WTC11 (cell line): ENCODE data around the gene GRM8. TPM values are rescaled to one million over a fixed set of nuclear protein-coding genes. Genes with fewer than 3 reads are reported as not detected.

Experiments
- ATAC-seq: fragments of 200-7000 bp; cut with Tn5 transposase; 2 replicates; pipeline ENCODE4 v1.10.0; 2021; ENCODE audit warnings: mild to moderate bottlenecking, moderate library complexity
- CTCF ChIA-PET: fragments of 300-600 bp; sonication (Branson Sonifier 250); formaldehyde crosslinking; loops from one replicate; lab custom pipeline; 2021; ENCODE audit warnings: antibody characterized with exemption; lab: Charles Lee
- POLR2A ChIA-PET: fragments of 350-600 bp; sonication (Branson Sonifier 250); formaldehyde crosslinking; loops from one replicate; lab custom pipeline; 2021; ENCODE audit warnings: antibody characterized with exemption; lab: Charles Lee
- DNase-seq: peaks from one replicate; pipeline ENCODE4 v3.0.0; 2021; ENCODE audit warnings: low spot score
- H3K27ac Mint-ChIP-seq: 2 replicates; pipeline ENCODE4 v1.8.0; 2021; ENCODE audit warnings: mixed read lengths
- H3K27me3 Mint-ChIP-seq: 2 replicates; pipeline ENCODE4 v1.8.0; 2021; ENCODE audit warnings: low read depth, mild to moderate bottlenecking, moderate library complexity, mixed read lengths
- H3K36me3 Mint-ChIP-seq: 2 replicates; pipeline ENCODE4 v1.8.0; 2021; ENCODE audit warnings: mixed read lengths
- H3K4me1 Mint-ChIP-seq: 2 replicates; pipeline ENCODE4 v1.8.0; 2022; ENCODE audit warnings: mixed read lengths
- H3K4me3 Mint-ChIP-seq: 2 replicates; pipeline ENCODE4 v1.8.0; 2021; ENCODE audit warnings: mild to moderate bottlenecking, moderate library complexity, mixed read lengths
- H3K9me3 Mint-ChIP-seq: 2 replicates; pipeline ENCODE4 v1.8.0; 2021; ENCODE audit warnings: mixed read lengths
- ESRRA ChIP-seq: sonication (generic); formaldehyde crosslinking; IDR thresholded peaks from 2 replicates; pipeline ENCODE4 v1.8.1; 2022; ENCODE audit warnings: mild to moderate bottlenecking, missing genetic modification reagents, borderline replicate concordance
- GRHL2 ChIP-seq: fragments of 250-450 bp; sonication (Bioruptor Pico); IDR thresholded peaks from 2 replicates; pipeline ENCODE4 v1.8.0; 2022; ENCODE audit warnings: mild to moderate bottlenecking, moderate library complexity; ENCODE audit not compliant: insufficient replicate concordance, severe bottlenecking
- GTF2I ChIP-seq: fragments of 250-450 bp; sonication (Bioruptor Pico); conservative IDR thresholded peaks from 2 replicates; pipeline ENCODE4 v1.4.0; 2021; ENCODE audit warnings: mild to moderate bottlenecking
- HMGA2 ChIP-seq: fragments of 250-450 bp; sonication (Bioruptor Pico); IDR thresholded peaks from 2 replicates; pipeline ENCODE4 v1.4.0; 2021; ENCODE audit warnings: mild to moderate bottlenecking, moderate library complexity
- IRF2 ChIP-seq: sonication (generic); formaldehyde crosslinking; IDR thresholded peaks from 2 replicates; pipeline ENCODE4 v1.8.0; 2022; ENCODE audit warnings: low read depth, missing genetic modification reagents, borderline replicate concordance
- JUN ChIP-seq: sonication (generic); formaldehyde crosslinking; IDR thresholded peaks from 2 replicates; pipeline ENCODE4 v1.8.0; 2023; ENCODE audit warnings: mild to moderate bottlenecking, missing genetic modification reagents
- NFE2L1 ChIP-seq: sonication (generic); formaldehyde crosslinking; IDR thresholded peaks from 2 replicates; pipeline ENCODE4 v1.8.1; 2023; ENCODE audit warnings: missing genetic modification reagents
- PRDM15 ChIP-seq: sonication (generic); formaldehyde crosslinking; IDR thresholded peaks from 2 replicates; pipeline ENCODE4 v1.8.0; 2022; ENCODE audit warnings: missing genetic modification reagents
- SP1 ChIP-seq: sonication (generic); formaldehyde crosslinking; conservative IDR thresholded peaks from 2 replicates; pipeline ENCODE4 v1.8.1; 2022; ENCODE audit warnings: missing genetic modification reagents
- TEAD1 ChIP-seq: sonication (generic); formaldehyde crosslinking; IDR thresholded peaks from 2 replicates; pipeline ENCODE4 v1.8.0; 2022; ENCODE audit warnings: mild to moderate bottlenecking, missing genetic modification reagents
- TEAD4 ChIP-seq: sonication (generic); formaldehyde crosslinking; IDR thresholded peaks from 2 replicates; pipeline ENCODE4 v1.8.0; 2022; ENCODE audit warnings: mild to moderate bottlenecking, missing genetic modification reagents
- ZNF138 ChIP-seq: sonication (generic); formaldehyde crosslinking; conservative IDR thresholded peaks from 2 replicates; pipeline ENCODE4 v1.8.1; 2022; ENCODE audit warnings: mild to moderate bottlenecking, moderate library complexity, missing genetic modification reagents
- ZNF232 ChIP-seq: sonication (generic); formaldehyde crosslinking; IDR thresholded peaks from 2 replicates; pipeline ENCODE4 v1.8.0; 2022; ENCODE audit warnings: mild to moderate bottlenecking, missing genetic modification reagents
- ZNF263 ChIP-seq: sonication (generic); formaldehyde crosslinking; IDR thresholded peaks from 2 replicates; pipeline ENCODE4 v1.8.1; 2022; ENCODE audit warnings: low read depth, mild to moderate bottlenecking, moderate library complexity, missing genetic modification reagents
- ZNF317 ChIP-seq: sonication (generic); formaldehyde crosslinking; IDR thresholded peaks from 2 replicates; pipeline ENCODE4 v1.8.1; 2023; ENCODE audit warnings: low read depth, mild to moderate bottlenecking, moderate library complexity, missing genetic modification reagents, borderline replicate concordance
- ZSCAN18 ChIP-seq: fragments of 250-450 bp; sonication (Bioruptor Pico); IDR thresholded peaks from 2 replicates; pipeline ENCODE4 v2.1.2; 2022; ENCODE audit warnings: mild to moderate bottlenecking, moderate library complexity
- total RNA-seq: library from RNA; stranded (reverse); gene quantifications from 3 replicates; pipeline ENCODE4 v1.2.3, GENCODE V29; 2021
- TF ChIP-seq, protein P1 (sequence below): sonication (generic); formaldehyde crosslinking; IDR thresholded peaks from 2 replicates; pipeline ENCODE4 v1.8.0; 2022; ENCODE audit warnings: mild to moderate bottlenecking, missing genetic modification reagents
- TF ChIP-seq, protein P2 (sequence below): sonication (generic); formaldehyde crosslinking; IDR thresholded peaks from 2 replicates; pipeline ENCODE4 v1.8.1; 2023; ENCODE audit warnings: mild to moderate bottlenecking, moderate library complexity, missing genetic modification reagents
- TF ChIP-seq, protein P3 (sequence below): fragments of 250-450 bp; sonication (Bioruptor Pico); IDR thresholded peaks from 2 replicates; pipeline ENCODE4 v1.9.0; 2021; ENCODE audit warnings: mild to moderate bottlenecking, borderline replicate concordance
- TF ChIP-seq, protein P4 (sequence below): sonication (generic); formaldehyde crosslinking; IDR thresholded peaks from 2 replicates; pipeline ENCODE4 v1.8.0; 2022; ENCODE audit warnings: mild to moderate bottlenecking, missing genetic modification reagents

The GRM8 gene
- total RNA-seq, 1 experiment from 2014 or later: 2.3 TPM

DNA sequence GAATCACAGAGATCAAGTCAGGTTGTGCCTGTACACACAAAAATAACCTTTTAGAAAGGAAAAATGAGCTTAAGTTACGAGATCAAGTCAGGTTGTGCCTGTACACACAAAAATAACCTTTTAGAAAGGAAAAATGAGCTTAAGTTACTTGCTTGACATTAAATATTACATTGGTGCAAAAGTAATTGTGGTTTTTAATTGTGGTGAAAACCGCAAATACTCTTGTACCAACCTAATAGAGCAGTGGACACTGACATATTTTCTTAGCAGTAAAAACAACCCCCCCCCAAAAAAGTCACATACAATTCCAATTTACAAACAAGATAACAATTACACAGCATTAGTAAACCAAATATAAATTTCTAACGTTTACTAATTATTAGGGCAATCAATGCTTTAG lies 595.6 kb downstream of the GRM8 start:
- Mint-ChIP-seq H3K27me3 (no peaks in the 10 kb centered on the region), H3K36me3 (no peaks in the 10 kb centered on the region), H3K9me3 (peaks cover 2% of the 10 kb centered on the region; the same call in 1 of the 2 replicates), H3K4me3 (no peak overlapping the region), H3K4me1 (peaks cover 55% of the 10 kb centered on the region), H3K27ac (no peak overlapping the region)
- DNase-seq (no peak), ATAC-seq (no peak)
- ChIA-PET POLR2A (interaction anchor here (0.6 kb wide), 1 partner anchor 67 kb away, joined by 3 read pairs; no protein-coding TSS in a partner anchor), CTCF (interaction anchor here (1.5 kb wide), 1 partner anchor 49 kb away, joined by 3 read pairs; no protein-coding TSS in a partner anchor)
- no peak for TF ChIP-seq ZSCAN18

DNA sequence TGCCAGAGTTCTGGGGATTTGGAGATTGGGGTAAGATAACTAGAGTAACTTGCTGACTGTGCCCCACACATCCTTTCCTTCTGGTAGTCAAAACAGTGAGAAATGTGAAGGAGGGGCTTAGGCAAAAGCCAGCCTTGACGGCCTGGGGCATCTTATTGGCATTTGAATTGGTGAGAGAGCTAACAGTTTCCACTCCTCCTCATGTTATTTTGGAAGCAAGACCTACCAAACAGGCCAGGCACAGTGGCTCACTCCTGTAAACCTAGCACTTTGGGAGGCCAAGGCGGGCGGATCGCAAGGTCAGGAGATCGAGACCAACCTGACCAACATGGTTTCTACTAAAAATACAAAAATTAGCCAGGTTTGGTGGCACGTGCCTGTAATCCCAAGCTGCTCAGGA lies 596.6 kb downstream of the GRM8 start:
- no peaks in the 10 kb centered on the region for H3K27me3 Mint-ChIP-seq
- peak; percentile 26 for DNase-seq
- peaks cover 51% of the 10 kb centered on the region for H3K4me1 Mint-ChIP-seq
- no peak overlapping the region for H3K27ac Mint-ChIP-seq
- peaks cover 8% of the 10 kb centered on the region for H3K9me3 Mint-ChIP-seq
- no peak for TF ChIP-seq GRHL2 (CRISPR knock-in tag)
- no peak for TF ChIP-seq JUN
- no peak for TF ChIP-seq TEAD1 (CRISPR knock-in tag)
- TF ChIP-seq, protein P1, sequence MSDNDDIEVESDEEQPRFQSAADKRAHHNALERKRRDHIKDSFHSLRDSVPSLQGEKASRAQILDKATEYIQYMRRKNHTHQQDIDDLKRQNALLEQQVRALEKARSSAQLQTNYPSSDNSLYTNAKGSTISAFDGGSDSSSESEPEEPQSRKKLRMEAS (CRISPR knock-in tag): no peak
- TF ChIP-seq, protein P2, sequence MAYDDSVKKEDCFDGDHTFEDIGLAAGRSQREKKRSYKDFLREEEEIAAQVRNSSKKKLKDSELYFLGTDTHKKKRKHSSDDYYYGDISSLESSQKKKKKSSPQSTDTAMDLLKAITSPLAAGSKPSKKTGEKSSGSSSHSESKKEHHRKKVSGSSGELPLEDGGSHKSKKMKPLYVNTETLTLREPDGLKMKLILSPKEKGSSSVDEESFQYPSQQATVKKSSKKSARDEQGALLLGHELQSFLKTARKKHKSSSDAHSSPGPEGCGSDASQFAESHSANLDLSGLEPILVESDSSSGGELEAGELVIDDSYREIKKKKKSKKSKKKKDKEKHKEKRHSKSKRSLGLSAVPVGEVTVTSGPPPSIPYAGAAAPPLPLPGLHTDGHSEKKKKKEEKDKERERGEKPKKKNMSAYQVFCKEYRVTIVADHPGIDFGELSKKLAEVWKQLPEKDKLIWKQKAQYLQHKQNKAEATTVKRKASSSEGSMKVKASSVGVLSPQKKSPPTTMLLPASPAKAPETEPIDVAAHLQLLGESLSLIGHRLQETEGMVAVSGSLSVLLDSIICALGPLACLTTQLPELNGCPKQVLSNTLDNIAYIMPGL (CRISPR knock-in tag): no peak
- TF ChIP-seq ZNF263 (CRISPR knock-in tag): no peak
- TF ChIP-seq, protein P3, sequence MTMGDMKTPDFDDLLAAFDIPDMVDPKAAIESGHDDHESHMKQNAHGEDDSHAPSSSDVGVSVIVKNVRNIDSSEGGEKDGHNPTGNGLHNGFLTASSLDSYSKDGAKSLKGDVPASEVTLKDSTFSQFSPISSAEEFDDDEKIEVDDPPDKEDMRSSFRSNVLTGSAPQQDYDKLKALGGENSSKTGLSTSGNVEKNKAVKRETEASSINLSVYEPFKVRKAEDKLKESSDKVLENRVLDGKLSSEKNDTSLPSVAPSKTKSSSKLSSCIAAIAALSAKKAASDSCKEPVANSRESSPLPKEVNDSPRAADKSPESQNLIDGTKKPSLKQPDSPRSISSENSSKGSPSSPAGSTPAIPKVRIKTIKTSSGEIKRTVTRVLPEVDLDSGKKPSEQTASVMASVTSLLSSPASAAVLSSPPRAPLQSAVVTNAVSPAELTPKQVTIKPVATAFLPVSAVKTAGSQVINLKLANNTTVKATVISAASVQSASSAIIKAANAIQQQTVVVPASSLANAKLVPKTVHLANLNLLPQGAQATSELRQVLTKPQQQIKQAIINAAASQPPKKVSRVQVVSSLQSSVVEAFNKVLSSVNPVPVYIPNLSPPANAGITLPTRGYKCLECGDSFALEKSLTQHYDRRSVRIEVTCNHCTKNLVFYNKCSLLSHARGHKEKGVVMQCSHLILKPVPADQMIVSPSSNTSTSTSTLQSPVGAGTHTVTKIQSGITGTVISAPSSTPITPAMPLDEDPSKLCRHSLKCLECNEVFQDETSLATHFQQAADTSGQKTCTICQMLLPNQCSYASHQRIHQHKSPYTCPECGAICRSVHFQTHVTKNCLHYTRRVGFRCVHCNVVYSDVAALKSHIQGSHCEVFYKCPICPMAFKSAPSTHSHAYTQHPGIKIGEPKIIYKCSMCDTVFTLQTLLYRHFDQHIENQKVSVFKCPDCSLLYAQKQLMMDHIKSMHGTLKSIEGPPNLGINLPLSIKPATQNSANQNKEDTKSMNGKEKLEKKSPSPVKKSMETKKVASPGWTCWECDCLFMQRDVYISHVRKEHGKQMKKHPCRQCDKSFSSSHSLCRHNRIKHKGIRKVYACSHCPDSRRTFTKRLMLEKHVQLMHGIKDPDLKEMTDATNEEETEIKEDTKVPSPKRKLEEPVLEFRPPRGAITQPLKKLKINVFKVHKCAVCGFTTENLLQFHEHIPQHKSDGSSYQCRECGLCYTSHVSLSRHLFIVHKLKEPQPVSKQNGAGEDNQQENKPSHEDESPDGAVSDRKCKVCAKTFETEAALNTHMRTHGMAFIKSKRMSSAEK (CRISPR knock-in tag): no peak
- TF ChIP-seq, protein P4, sequence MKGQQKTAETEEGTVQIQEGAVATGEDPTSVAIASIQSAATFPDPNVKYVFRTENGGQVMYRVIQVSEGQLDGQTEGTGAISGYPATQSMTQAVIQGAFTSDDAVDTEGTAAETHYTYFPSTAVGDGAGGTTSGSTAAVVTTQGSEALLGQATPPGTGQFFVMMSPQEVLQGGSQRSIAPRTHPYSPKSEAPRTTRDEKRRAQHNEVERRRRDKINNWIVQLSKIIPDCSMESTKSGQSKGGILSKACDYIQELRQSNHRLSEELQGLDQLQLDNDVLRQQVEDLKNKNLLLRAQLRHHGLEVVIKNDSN (CRISPR knock-in tag): no peak
- TF ChIP-seq GTF2I (CRISPR knock-in tag): no peak
- TF ChIP-seq ZNF317 (CRISPR knock-in tag): no peak
- no peak for TF ChIP-seq ZNF232 (CRISPR knock-in tag)
- TF ChIP-seq ZNF138 (CRISPR knock-in tag): no peak
- H3K36me3 Mint-ChIP-seq: no peaks in the 10 kb centered on the region
- ChIA-PET POLR2A (no interaction called here), CTCF (interaction anchor here (1.5 kb wide), 1 partner anchor 48 kb away, joined by 3 read pairs; no protein-coding TSS in a partner anchor)
- ATAC-seq: peak; percentile 92
- no peak overlapping the region for H3K4me3 Mint-ChIP-seq

- POLR2A ChIA-PET: no interaction called here
- Mint-ChIP-seq H3K27me3 (no peaks in the 10 kb centered on the region), H3K4me3 (no peak overlapping the region), H3K9me3 (peaks cover 2% of the 10 kb centered on the region; the same call in 1 of the 2 replicates), H3K27ac (no peak overlapping the region), H3K4me1 (peaks cover 14% of the 10 kb centered on the region), H3K36me3 (no peaks in the 10 kb centered on the region)
- CTCF ChIA-PET: no interaction called here
- ATAC-seq: no peak
- DNase-seq: no peak
- TF ChIP-seq, protein P1 (CRISPR knock-in tag): no peak
- TF ChIP-seq ESRRA (no peak), PRDM15 (CRISPR knock-in tag) (no peak), HMGA2 (CRISPR knock-in tag) (no peak), TEAD4 (CRISPR knock-in tag) (no peak), IRF2 (CRISPR knock-in tag) (no peak), NFE2L1 (no peak), SP1 (CRISPR knock-in tag) (no peak)
Observed at GRCh38 chr7:126637538-126637937, 615.2 kb downstream of the GRM8 start.
